ENCODE data around the gene ACKR1.

- TF ChIP-seq CTCF (IDR thresholded peaks at IDR 0.05) (no peak), POLR2A (IDR thresholded peaks at IDR 0.05) (no peak), POLR2AphosphoS5 (IDR thresholded peaks at IDR 0.05) (no peak)
These were observed 4.8 kb upstream of the ACKR1 start for GRCh38 chr1:159199901-159200300.

All from upper lobe of left lung (tissue), 4 donors.